HG03520 (cell line): ENCODE data around the gene TMEM120B.
"Not testable (repeated sequence)": the region's sequence is repeated elsewhere in the genome, so short reads cannot be mapped to it uniquely, and the experiment has no call there.

ENCODE experiments used
- ATAC-seq: cut with Tn5 transposase; IDR thresholded peaks from one replicate; pipeline ENCODE4 v1.9.1; 2021; ENCODE audit warnings: mild to moderate bottlenecking, moderate library complexity; ENCODE audit not compliant: unreplicated experiment

TMEM120B gene

DNA sequence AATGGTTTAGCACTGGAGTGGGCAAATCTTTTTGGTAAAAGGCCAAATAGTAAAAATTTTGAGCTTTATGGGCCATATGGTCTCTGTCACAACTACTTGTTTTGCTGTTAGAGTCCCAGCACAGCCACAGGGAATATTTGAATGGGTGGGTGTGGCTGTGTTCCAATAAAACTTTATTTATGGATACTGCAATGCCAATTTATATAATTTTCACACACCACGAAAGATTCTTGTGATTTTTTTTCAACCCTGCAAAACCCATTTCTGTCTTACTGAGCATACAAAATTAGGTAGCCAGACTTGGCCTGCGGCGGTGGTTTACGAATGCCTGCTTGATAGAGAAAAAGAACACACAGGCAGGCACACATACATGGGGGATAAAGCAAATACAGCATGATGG, 28.3 kb downstream of the TMEM120B start:
- ATAC-seq, result no peak

DNA sequence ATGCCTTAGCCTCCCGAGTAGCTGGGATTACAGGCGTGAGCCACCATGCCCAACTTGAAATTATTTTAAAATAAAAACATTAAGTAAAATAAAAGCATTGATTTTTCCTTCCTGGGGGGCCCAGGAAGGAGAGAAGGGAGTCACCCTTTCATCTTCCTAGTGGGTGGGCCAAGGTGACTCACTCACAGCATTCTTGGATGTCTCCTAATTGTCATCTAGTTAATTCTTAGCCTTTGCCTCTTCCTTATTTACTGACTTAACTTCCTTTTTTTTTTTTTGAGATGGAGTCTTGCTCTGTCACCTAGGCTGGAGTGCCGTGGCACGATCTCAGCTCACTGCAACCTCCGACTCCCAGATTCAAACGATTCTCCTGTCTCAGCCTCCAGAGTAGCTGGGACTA, 29.2 kb downstream of the TMEM120B start:
- ATAC-seq, result no peak

DNA sequence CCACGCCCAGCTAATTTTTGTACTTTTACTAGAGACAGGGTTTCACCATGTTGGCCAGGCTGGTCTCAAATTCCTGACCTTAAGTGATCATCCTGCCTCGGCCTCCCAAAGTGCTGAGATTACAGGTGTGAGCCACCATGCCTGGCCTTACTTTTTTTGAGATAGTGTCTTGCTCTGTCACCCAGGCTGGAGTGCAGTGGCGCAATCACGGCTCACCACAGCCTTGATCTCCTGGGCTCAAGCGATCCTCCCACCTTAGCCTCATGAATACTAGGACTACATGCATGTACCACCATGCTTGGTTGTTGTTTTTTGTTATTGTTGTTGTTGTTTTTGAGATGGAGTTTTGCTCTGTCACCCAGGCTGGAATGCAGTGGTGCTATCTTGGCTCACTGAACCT, 33.0 kb downstream of the TMEM120B start:
- ATAC-seq, result not testable (repeated sequence)

DNA sequence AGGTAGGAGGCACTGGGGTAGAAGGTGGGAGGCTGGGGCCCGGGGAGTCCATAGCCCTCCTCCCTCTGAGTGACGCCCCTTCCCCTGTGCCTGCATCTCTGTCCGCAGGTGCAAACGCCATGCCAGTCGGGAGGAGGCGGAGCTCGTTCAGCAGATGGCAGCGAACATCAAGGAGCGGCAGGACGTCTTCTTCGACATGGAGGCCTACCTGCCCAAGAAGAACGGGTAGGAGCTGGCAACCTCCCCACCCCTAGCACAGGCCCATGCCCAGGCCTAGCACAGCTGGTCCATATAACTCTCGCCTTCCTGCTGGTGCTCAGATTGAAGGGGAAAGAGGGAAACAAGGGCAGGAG, 35.6 kb downstream of the TMEM120B start:
- ATAC-seq, result no peak

DNA sequence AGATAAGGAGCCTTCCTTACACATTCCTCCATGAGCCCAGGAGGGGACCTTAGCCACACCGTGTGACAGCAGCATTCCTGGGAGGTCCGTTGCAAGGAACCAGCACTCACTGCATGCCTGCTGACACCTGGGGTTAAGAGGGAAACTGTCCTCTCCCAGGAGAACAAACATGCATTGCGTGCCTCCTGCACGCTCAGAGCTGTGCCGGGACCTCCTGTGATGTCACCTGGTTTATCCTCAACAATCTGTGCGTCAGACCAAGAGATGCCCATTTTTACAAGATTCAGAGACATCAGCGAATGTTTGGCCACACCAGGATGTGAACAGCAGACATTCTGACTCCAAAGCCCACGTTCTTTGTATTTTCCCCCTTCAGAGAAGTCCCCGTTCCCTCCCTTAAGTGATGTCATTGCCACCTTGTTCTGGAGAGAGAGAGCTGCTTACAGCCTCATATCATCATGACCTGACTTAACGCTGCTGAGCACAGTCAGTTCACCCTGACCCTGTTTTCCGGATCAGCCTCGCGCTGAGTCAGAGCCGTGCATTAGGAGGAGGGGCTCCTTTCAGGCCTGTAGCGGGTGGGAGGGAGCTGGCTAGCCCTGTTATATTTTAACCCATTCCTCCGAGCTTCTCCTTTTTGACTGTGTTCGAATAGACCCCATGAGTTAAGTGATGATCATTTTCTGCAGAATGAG, 36.2 kb downstream of the TMEM120B start:
- ATAC-seq, result no peak

DNA sequence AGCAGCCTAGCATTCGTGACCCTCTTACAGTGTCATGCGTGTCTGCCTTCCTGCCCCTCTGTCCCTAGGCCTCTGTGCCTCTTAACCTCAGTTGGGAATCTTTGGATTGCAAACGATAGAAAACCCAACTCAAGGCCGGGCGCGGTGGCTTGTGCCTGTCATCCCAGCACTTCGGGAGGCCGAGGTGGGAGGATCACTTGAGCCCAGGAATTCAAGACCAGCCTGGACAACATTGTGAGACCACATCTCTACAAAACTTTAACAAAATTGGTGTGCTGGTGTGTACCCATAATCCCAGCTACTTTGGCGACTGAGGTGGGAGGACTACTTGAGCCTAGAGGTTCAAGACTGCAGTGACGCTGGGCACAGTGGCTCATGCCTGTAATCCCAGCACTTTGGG, 36.7 kb downstream of the TMEM120B start:
- ATAC-seq, result no peak

DNA sequence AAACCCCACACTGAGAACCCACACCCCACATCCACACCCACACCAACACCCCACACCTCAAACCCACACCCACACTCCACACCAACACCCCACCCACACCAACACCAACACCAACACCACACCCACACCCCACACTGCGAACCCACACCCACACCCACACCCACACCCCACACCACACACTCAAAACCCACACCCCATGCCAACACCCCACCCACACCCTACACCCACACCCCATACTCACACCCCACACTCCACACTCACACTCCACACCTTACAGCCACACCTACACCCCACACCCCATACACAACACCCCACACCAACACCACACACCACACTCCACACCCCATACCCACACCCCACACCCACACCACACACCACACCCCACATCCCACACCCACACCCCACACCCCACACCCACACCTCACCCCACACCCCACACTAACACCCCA, 38.0 kb downstream of the TMEM120B start:
- no peak for ATAC-seq

DNA sequence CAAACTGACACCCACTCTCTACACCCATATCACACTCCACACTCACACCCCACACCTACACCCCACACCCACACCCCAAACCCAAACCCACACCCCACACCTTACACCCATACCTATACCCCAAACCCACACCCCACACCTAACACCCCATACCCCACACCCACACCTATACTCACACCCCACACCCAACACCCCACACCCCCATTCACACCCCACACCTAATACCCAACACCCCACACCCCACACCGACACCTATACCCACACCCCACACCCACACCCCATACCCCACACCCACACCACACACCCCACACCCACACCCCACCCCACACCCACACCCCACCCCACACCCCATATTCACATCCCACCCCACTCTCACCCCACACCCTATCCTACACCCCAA, 38.5 kb downstream of the TMEM120B start:
- no peak for ATAC-seq

DNA sequence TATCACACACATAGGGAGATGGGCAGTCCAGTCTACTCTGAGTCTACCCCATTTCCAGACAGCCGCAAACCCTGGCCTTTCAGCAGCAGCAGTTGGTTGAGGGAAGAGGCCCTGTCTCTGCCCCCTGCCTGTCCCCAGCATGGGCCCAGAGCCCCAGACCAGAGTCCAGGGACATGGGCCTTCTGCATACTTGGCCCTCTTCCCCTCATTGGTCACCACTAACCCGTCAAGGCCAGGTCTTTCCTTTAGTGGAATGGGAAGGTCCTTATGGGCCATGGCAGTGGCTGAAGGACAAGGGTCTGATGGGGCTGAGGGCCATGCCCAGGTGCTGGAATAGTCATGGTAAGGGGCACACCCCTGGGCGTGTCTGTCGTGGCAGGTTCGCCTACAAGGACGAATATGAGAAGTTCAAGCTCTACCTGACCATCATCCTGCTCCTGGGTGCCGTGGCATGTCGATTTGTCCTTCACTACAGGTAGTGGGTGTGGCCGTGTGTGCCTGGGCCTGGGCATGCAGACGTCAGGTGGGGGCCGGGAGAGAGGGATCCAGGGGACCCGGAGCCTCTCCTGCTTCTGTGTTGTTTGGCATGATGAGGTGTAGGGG, 39.3 kb downstream of the TMEM120B start:
- no peak for ATAC-seq

DNA sequence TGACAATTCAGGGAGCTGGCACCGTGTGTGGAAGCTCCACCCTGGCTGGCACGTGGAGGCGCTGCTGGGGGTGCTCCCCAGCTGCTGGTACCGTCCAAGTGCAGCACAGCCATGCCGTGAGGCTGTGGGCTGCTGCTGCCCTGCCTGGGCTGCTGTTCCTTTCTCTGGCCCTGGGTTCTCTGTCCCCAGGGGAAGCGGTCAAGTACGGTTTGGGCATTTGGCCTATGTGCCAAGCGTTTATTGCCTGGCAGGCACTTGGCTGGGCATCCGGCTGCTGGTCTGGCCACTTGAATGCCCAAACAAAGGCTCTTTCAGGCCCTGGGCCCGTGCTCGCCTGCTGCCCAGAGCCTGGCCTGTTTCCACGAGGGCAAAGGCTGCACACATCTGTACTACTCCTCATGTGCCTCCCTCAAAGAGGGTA, 41.3 kb downstream of the TMEM120B start:
- no peak for ATAC-seq

DNA sequence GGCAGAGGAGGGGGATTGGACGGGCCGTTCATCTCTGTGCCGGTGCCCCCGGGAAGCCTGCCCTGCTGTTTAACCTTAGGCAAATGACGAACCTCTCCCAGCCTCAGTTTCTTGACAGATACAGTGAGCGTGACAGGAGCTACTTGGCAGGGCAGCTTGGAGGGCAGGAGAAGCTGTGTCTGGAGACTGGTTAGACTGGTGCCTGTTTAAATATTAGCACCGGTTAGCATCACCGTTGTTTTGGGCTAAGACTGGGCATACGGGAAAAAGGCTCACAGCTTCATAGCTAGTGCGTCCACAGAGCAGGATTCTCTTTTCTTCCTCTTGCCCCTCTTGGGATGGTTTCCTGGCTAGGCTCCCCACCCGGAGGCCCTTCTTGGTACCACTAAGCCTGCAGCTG, 42.3 kb downstream of the TMEM120B start:
- ATAC-seq, result no peak

DNA sequence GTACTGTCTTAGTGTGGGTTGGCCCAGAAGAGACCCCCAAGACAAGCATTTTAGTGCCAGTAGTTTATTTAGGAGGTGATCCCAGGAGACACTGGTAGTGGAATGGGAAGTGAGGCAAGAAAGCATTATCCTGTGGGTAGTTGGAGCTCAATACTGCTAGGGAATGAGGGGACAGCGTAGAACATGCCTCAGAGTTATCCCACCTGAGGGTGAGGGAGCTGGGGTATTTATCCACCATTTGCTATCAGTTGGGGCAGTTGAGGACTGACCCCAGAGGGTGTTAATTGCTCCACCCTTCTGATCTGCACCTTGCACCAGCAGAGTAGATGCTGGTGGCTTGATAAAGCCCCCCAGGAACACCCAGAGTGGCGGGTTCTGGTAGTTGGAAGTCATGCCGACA, 43.0 kb downstream of the TMEM120B start:
- no peak for ATAC-seq

DNA sequence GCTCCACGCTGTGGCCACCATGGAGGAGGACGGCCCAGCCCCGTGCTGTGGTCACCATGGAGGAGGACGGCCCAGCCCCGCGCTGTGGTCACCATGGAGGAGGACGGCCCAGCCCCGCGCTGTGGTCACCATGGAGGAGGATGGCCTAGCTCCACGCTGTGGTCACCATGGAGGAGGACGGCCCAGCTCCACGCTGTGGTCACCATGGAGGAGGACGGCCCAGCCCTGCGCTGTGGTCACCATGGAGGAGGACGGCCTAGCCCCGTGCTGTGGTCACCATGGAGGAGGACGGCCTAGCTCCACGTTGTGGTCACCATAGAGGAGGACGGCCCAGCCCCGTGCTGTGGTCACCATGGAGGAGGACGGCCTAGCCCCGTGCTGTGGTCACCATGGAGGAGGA, 46.0 kb downstream of the TMEM120B start:
- not testable (repeated sequence) for ATAC-seq

DNA sequence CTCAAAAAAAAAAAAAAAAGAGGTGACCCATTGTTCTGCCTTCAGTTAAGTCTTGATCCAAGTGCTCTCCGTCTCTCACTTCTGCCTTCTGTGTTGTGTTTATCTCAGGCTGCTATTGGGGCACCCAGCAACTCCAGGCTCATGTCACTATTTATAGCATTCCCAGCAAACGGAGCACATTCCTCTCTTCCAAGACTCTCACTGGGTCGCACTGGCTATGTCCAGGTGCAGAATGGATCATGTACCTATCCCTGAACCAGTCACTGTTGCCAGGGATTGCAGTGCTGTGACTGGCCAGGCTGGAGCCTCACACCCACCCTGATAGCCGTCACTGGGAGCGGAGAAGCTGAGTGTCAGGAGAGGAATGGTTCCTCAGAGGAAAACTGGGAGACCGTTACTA, 49.7 kb downstream of the TMEM120B start:
- ATAC-seq, result no peak

DNA sequence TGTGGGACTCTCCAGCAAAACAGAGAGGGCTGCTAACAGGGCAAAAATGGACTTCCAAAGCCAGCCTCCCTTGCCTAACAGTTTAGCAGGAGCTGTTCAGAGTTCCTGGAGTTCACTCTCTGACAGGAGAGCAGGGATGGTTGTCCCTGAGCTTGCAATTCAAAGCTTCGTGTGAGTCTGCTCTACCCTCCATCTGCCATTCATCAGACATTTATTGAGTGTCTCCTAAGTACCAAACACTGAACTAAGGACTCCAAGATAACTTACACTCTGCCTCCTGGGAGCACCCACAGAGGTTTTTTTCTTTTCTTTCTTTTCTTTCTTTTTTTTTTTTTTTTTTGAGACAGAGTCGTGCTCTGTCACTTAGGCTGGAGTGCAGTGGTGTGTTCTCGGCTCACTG, 52.3 kb downstream of the TMEM120B start:
- ATAC-seq, result no peak

DNA sequence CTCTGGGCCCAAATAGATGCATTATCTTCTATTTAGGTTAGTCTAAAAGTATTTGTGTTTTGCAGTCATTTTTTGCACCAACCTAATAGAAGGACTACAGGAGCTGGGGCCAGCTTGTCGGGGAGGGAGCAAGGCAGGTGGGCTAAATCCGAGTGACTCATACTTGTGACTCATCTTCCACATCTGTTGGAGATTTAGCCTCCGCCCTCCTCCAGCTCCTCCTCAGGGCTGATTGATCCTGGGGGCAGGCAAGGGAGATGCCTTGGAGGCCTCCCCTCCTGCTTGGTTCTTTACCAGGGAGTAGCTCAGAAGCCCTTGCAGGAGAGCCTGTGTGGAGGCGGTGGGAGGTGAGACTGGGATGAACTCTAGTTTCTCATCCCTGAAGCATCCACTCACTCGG, 53.0 kb downstream of the TMEM120B start:
- ATAC-seq, result no peak

DNA sequence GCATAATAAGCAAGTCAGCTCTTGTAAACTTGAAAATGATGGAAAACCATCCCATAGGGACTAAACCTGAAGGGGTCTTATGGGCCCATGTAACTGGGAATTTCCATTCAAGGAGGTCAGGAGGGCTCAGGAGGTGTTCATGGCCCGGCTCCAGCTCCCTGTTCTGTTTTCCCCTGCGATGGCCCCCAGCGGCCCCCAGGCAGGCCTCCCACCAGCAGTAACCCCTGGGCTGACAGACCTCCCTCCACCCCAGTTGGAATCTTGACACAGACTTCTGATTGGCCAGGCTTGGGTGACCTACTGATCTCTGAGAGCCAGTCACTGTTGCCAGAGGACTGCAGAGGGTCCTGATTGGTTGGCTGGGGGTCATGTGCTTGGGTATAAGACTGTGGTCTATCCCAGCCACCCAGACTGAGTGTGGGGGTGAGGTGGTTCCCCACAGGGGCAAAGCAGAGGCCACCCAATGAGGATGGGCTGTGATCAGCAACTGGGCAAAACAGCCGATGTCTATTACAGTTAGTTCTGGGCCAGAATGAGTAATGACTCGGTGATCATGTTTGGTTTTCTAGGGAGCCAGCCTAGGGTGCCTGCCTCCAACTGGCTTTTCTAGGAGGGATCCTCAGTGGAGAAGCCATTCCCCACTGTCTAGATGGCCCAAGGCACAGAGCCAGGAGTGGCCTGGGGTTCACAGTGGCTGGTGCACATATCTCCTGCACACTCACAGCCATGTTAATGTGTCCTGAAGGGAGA, 53.9 kb downstream of the TMEM120B start:
- ATAC-seq, result no peak

DNA sequence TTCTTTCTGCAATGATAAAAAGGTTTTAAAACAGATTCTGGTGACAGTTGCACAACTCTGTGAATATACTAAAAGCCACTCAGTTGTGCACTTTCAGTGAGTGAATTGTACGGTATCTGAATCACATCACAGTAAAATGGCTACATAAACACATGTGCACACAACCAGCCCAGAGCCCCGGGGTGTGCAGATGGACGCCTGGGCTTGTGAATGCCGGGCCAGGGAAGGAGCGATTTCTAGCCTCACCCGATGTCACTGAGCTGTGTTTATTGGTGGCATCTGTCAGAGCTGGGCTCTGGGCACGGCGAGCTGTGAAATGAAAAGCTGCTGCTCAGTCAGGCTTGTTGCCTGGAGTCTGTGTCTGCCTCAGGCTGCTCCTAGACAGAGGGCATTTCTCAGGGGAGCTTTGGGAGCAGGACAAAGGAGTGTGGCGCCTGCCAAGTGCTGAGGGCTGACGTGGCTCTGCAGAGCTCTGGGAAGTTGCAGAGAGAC, 55.0 kb downstream of the TMEM120B start:
- ATAC-seq, result no peak

DNA sequence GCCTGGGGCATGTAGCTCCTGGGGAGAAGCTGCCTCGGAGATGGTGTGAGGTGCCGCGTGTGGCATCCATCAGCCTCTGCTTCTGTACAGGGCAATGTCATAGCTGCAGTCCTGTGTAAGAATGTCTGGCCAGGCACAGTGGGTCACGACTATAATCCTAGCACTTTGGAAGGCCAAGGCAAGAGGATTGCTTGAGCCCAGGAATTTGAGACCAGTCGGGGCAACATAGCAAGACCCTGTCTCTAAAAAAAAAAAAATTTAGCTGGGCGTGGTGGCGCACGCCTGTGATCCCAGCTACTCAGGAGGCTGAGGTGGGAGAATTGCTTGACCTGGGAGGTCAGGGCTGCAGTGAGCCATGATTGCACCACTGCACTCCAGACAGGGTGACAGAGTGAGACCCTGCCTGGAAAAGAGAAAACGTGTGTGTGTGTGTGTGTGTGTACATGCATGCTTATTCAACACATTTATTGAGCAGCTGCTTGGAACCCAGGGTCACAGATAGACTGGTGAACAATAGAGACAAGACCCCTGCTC, 56.8 kb downstream of the TMEM120B start:
- ATAC-seq, result no peak

DNA sequence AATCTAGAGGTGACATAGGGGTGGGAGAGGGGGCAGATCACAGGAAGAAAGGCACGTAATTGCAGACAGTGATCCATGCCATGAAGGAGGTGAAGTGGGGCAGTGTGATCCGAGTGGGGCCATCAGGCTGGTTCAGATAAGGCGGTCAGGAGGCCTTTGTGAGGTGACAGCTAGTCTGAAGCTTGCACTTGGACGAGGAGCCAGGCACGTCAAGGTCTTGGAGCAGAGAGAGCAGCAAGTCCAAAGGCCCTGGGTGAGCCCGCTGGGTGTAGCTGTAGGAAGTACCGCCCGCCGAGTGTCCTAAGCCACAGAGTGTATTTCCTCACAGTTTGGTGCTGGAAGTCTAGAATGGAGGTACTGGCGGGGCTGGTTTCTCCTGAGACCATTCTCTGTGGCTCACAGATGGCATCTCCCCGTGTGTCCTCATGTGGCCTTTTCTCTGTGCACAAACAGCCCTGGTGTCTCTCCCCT, 57.3 kb downstream of the TMEM120B start:
- no peak for ATAC-seq

DNA sequence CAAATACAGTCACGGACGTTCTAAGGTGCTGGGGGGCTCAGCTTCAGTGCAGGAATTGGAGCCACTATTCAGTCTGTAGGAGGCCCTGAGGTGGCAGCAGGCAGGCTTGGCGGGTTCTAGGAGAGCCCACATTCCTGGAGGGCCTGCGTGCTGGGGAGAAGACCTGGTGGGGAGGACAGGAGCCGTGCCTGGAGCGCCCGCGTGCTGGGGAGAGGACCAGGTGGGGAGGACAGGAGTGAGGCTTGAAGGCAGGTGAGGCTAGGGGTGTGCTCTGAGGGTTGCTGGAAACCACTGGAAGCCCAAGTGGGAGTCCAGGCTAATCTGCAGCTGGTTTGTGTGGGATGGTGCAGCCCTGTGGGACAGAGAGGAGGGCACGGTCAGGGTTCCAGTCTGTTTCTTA, 57.8 kb downstream of the TMEM120B start:
- ATAC-seq, result no peak
